GM23338 (cell line): Measurements from ENCODE around the gene MRGPRF.

ENCODE experiments used
- CREB1 ChIP-seq: fragments of 250-450 bp; sonication (Bioruptor Pico); IDR thresholded peaks from 2 replicates; pipeline ENCODE4 v1.5.0; 2020; ENCODE audit warnings: low read depth, mild to moderate bottlenecking, moderate library complexity
- CTCF ChIP-seq, 2 experiments: fragments of 200-600 bp in 1 of 2; sonication (generic) in 1 of 2; conservative IDR thresholded peaks; 2 replicates each; pipeline versions ENCODE4 v1.5.1 to v1.6.1; 2016 to 2017; ENCODE audit warnings: antibody characterized with exemption in 2 of 2, low read depth in 2 of 2, mild to moderate bottlenecking in 2 of 2, moderate library complexity in 1 of 2
- EZH2 ChIP-seq: fragments of 200-600 bp; sonication (generic); IDR thresholded peaks from one replicate; pipeline ENCODE4 v1.8.0; 2017; ENCODE audit warnings: antibody characterized with exemption, mild to moderate bottlenecking, low read depth; ENCODE audit not compliant: unreplicated experiment
- EZH2phosphoT487 ChIP-seq: fragments of 200-600 bp; sonication (generic); IDR thresholded peaks from one replicate; pipeline ENCODE4 v1.8.1; 2018; ENCODE audit warnings: antibody characterized with exemption; ENCODE audit not compliant: unreplicated experiment
- JUNB ChIP-seq: IDR thresholded peaks from one replicate; pipeline ENCODE4 v1.6.1; 2016; ENCODE audit warnings: antibody characterized with exemption; ENCODE audit not compliant: unreplicated experiment
- NANOG ChIP-seq: IDR thresholded peaks from 2 replicates; pipeline ENCODE4 v1.6.1; 2016; ENCODE audit warnings: antibody characterized with exemption, borderline replicate concordance
- POLR2AphosphoS5 ChIP-seq: IDR thresholded peaks from 2 replicates; pipeline ENCODE4 v1.6.1; 2016; ENCODE audit warnings: antibody characterized with exemption, low read depth
- REST ChIP-seq: IDR thresholded peaks from one replicate; pipeline ENCODE4 v1.6.1; 2018; ENCODE audit warnings: antibody characterized with exemption; ENCODE audit not compliant: unreplicated experiment
- STAT1 ChIP-seq: IDR thresholded peaks from one replicate; pipeline ENCODE4 v1.6.1; 2016; ENCODE audit warnings: antibody characterized with exemption; ENCODE audit not compliant: unreplicated experiment
- ZNF114 ChIP-seq: fragments of 250-450 bp; sonication (Bioruptor Pico); IDR thresholded peaks from 2 replicates; pipeline ENCODE4 v1.5.0; 2020; ENCODE audit warnings: mild to moderate bottlenecking, moderate library complexity
- ZNF462 ChIP-seq: fragments of 250-450 bp; sonication (Bioruptor Pico); IDR thresholded peaks from 2 replicates; pipeline ENCODE4 v1.5.0; 2020; ENCODE audit warnings: mild to moderate bottlenecking, moderate library complexity
- TF ChIP-seq, protein P1 (sequence below): IDR thresholded peaks from 2 replicates; pipeline ENCODE4 v1.6.1; 2016; ENCODE audit warnings: antibody characterized with exemption

DNA sequence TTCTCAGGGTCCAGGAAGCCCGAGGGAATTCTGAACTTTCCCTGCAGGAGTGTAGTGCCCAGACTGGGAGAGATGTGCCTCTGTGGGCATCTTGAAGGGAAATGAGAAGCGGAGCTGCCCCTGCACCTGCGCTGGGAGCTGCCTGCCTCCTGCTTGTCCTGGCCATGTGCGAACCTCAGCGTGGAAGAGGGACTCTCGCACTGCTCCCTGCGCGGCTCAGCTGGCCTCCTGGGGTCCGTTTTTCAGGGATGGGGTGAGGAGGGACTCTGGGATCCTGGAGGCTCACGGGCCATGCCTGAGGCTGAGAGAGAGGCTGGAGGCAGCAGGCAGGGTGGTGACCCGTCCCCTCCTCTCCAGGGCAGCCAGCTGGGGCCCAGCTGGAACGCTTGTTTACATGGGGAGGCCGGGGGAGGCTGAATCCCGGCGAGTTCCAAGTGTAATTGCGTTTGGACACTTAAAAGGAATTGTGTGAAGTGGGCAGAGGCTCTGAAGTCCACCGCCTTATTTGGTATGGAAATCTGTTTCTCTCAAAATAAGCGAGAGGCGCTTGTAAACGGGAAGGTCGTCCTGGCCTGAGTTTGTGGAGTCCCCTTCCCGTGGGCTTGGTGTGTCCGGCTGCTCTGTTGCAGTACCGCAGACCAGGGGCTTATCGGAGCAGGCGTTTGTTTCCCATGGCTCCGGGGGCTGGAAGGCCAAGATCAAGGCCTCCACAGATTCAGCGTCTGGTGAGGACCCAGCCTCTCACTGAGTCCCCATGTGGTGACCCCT lies 1.2 kb upstream of the MRGPRF start:
- no peak for TF ChIP-seq CTCF (conservative IDR thresholded peaks at IDR 0.05; ENCODE audit: low read depth in 2 of 2)
- TF ChIP-seq EZH2 = no peak
- TF ChIP-seq JUNB = no peak
- no peak for TF ChIP-seq REST
- TF ChIP-seq POLR2AphosphoS5 = no peak
- TF ChIP-seq EZH2phosphoT487 = no peak
- TF ChIP-seq CREB1 (CRISPR knock-in tag) = no peak
- TF ChIP-seq STAT1 = no peak
- TF ChIP-seq, protein P1, sequence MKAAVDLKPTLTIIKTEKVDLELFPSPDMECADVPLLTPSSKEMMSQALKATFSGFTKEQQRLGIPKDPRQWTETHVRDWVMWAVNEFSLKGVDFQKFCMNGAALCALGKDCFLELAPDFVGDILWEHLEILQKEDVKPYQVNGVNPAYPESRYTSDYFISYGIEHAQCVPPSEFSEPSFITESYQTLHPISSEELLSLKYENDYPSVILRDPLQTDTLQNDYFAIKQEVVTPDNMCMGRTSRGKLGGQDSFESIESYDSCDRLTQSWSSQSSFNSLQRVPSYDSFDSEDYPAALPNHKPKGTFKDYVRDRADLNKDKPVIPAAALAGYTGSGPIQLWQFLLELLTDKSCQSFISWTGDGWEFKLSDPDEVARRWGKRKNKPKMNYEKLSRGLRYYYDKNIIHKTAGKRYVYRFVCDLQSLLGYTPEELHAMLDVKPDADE = no peak
- TF ChIP-seq ZNF114 (CRISPR knock-in tag) = no peak
- no peak for TF ChIP-seq ZNF462 (CRISPR knock-in tag)
- no peak for TF ChIP-seq NANOG
